HG03520 (cell line): Measurements from ENCODE around the gene MYBBP1A.
"Not testable (repeated sequence)": the region's sequence is repeated elsewhere in the genome, so short reads cannot be mapped to it uniquely, and the experiment has no call there.

Experiments
- ATAC-seq: cut with Tn5 transposase; IDR thresholded peaks from one replicate; pipeline ENCODE4 v1.9.1; 2021; ENCODE audit warnings: mild to moderate bottlenecking, moderate library complexity; ENCODE audit not compliant: unreplicated experiment

MYBBP1A gene

GRCh38 chr17:4554997-4555799 lies at the start of gene MYBBP1A:
TSS of gene MYBBP1A (minus strand) at chr17:4555384. CDS start at chr17:4555324, 60 bp downstream.
- peak; percentile 79 for ATAC-seq

GRCh38 chr17:4604736-4605135 lies 49.6 kb upstream of the MYBBP1A start:
- not testable (repeated sequence) for ATAC-seq

GRCh38 chr17:4604111-4604644 lies 49.0 kb upstream of the MYBBP1A start:
- ATAC-seq, result no peak

GRCh38 chr17:4602041-4602440 lies 46.9 kb upstream of the MYBBP1A start:
- ATAC-seq, result no peak

GRCh38 chr17:4601326-4601725 lies 46.1 kb upstream of the MYBBP1A start:
- no peak for ATAC-seq

- no peak for ATAC-seq
Measured at GRCh38 chr17:4600563-4600962, 45.4 kb upstream of the MYBBP1A start.

- no peak for ATAC-seq
Measured at GRCh38 chr17:4599505-4600281, 44.5 kb upstream of the MYBBP1A start.

- ATAC-seq, result no peak
Measured at GRCh38 chr17:4598776-4599504, 43.8 kb upstream of the MYBBP1A start.

- ATAC-seq, result no peak
Measured at GRCh38 chr17:4597975-4598374, 42.8 kb upstream of the MYBBP1A start.

- no peak for ATAC-seq
Measured at GRCh38 chr17:4596636-4597380, 41.6 kb upstream of the MYBBP1A start.

GRCh38 chr17:4595685-4596342 lies 40.6 kb upstream of the MYBBP1A start:
- ATAC-seq, result not testable (repeated sequence)

- ATAC-seq, result no peak
Measured at GRCh38 chr17:4594931-4595684, 39.9 kb upstream of the MYBBP1A start.

GRCh38 chr17:4594406-4594805 lies 39.2 kb upstream of the MYBBP1A start:
- ATAC-seq, result no peak

GRCh38 chr17:4593021-4593421 lies 37.8 kb upstream of the MYBBP1A start:
- ATAC-seq, result no peak

- no peak for ATAC-seq
Measured at GRCh38 chr17:4592240-4593005, 37.2 kb upstream of the MYBBP1A start.

- no peak for ATAC-seq
Measured at GRCh38 chr17:4591529-4591928, 36.3 kb upstream of the MYBBP1A start.

GRCh38 chr17:4590981-4591453 lies 35.8 kb upstream of the MYBBP1A start:
- ATAC-seq, result no peak

GRCh38 chr17:4590042-4590441 lies 34.9 kb upstream of the MYBBP1A start:
- ATAC-seq, result not testable (repeated sequence)
